DND-41 (cell line): ENCODE data around the gene PRRC2B.
"Not testable (repeated sequence)": the region's sequence is repeated elsewhere in the genome, so short reads cannot be mapped to it uniquely, and the experiment has no call there.

Source experiments
- EZH2 ChIP-seq: IDR thresholded peaks from 3 replicates; pipeline ENCODE4 v1.6.1; 2012; ENCODE audit warnings: borderline replicate concordance, low read depth, mild to moderate bottlenecking, moderate library complexity, low read length, inconsistent platforms; ENCODE audit not compliant: severe bottlenecking
- TF ChIP-seq, protein P1 (sequence below): IDR thresholded peaks from 2 replicates; pipeline ENCODE4 v1.5.1; 2012; ENCODE audit warnings: borderline replicate concordance, low read length, moderate library complexity, mild to moderate bottlenecking; ENCODE audit not compliant: poor library complexity, severe bottlenecking; ENCODE audit errors: extremely low read depth

DNA sequence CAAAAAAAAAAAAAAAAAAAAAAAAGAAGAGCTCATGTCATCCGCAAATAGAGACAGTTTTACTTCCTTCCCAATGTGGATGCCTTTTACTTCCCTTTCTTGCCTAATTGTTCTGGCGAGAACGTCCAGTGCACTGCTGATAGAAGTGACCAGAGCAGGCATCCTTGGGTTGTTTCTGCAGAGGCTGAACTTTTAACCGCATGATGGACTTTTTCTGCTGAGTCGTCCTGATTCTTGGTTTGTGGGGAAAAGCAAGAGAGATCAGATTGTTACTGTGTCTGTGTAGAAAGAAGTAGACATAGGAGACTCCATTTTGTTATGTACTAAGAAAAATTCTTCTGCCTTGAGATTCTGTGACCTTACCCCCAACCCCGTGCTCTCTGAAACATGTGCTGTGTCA is 37.4 kb upstream of the PRRC2B start:
- TF ChIP-seq, protein P1, sequence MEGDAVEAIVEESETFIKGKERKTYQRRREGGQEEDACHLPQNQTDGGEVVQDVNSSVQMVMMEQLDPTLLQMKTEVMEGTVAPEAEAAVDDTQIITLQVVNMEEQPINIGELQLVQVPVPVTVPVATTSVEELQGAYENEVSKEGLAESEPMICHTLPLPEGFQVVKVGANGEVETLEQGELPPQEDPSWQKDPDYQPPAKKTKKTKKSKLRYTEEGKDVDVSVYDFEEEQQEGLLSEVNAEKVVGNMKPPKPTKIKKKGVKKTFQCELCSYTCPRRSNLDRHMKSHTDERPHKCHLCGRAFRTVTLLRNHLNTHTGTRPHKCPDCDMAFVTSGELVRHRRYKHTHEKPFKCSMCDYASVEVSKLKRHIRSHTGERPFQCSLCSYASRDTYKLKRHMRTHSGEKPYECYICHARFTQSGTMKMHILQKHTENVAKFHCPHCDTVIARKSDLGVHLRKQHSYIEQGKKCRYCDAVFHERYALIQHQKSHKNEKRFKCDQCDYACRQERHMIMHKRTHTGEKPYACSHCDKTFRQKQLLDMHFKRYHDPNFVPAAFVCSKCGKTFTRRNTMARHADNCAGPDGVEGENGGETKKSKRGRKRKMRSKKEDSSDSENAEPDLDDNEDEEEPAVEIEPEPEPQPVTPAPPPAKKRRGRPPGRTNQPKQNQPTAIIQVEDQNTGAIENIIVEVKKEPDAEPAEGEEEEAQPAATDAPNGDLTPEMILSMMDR: not testable (repeated sequence)
- TF ChIP-seq EZH2: not testable (repeated sequence)
